Stimulated activated CD4-positive, alpha-beta T cell treated with anti-CD3 and anti-CD28 coated beads, Interleukin-12 subunit alpha, Interleukin-12 subunit beta, amount 100 ng/mL, for 4 hours (primary cell): ENCODE results near the gene KRT85.

Source experiments
- DNase-seq: peaks from one replicate; pipeline ENCODE4 v3.0.0-alpha.2; 2020

The KRT85 gene

GRCh38 chr12:52323001-52323400, 44.3 kb downstream of the KRT85 start:
- DNase-seq, result no peak

GRCh38 chr12:52322069-52322468, 45.2 kb downstream of the KRT85 start:
- no peak for DNase-seq

DNA sequence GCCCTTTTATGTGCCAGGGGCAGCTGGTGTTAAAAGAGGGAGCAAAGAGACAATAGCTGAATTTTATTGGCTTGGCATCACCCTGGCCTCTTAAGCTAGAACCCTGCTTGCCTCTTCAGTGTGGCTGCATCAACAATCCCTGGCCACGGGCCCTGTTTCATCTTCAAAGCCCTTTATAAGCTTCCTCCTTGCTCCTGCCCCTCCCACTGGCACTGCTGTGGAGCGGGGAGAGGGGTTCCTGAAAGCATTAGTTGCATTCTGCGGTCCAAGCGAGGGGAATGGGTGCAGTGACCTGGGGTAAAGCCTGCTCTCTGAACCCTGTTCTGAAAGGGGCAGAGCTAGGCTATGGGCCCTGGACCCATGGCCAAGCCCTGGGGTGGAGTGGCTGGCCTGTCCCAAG, 45.9 kb downstream of the KRT85 start:
- no peak for DNase-seq

- DNase-seq, result no peak
These were observed 46.4 kb downstream of the KRT85 start, which contains the start of gene KRT83 for GRCh38 chr12:52320784-52321400. Gene KRT83 (minus strand): TSS chr12:52321398. CDS start chr12:52321335, 63 bp downstream.

- no peak for DNase-seq
These were observed 48.2 kb downstream of the KRT85 start for GRCh38 chr12:52319097-52319496.

- DNase-seq, result no peak
These were observed 48.9 kb downstream of the KRT85 start for GRCh38 chr12:52318241-52318990.

- no peak for DNase-seq
These were observed 49.7 kb downstream of the KRT85 start for GRCh38 chr12:52317468-52318052.

- DNase-seq, result no peak
These were observed 50.6 kb downstream of the KRT85 start for GRCh38 chr12:52316701-52317100.

DNA sequence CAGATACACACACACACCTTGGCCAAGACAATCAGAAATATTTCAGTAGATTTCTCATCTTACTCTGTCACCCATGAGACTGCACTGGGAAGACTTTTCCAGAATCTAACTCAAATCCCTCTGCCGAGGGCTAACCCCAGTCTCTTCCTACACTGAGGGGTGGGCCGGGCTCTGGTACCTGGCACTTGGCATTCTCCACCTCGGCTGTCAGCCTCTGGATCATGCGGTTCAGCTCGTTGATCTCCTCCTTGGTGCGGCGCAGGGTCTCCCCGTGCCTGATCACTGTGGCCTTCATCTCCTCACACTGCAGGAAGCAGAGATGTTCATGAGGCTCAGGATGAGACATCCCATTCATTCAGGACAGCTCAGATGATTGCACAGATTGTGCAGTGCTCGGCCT, 51.0 kb downstream of the KRT85 start:
- no peak for DNase-seq

- DNase-seq, result peak; percentile 18
These were observed 51.6 kb downstream of the KRT85 start for GRCh38 chr12:52315721-52316120.

DNA sequence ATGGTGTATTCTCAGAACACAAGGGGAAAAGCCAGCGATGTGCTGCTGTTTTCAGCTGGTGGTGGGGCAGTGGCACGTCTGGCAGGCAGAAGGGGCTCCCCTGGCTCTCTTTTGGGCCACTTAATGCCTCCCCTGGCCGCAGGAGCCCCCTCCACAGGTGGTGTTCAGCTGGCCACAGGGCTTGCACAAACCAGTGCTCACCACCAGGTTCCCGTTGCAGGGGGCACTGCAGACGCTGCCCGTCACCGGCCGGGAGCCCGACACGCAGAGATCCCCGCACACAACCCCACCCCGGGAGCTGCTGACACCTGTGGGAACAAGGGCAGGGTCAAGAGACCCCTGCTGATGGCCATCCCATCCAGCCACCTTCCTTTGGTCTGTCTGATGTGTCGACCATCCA, 52.8 kb downstream of the KRT85 start:
- DNase-seq, result no peak

DNA sequence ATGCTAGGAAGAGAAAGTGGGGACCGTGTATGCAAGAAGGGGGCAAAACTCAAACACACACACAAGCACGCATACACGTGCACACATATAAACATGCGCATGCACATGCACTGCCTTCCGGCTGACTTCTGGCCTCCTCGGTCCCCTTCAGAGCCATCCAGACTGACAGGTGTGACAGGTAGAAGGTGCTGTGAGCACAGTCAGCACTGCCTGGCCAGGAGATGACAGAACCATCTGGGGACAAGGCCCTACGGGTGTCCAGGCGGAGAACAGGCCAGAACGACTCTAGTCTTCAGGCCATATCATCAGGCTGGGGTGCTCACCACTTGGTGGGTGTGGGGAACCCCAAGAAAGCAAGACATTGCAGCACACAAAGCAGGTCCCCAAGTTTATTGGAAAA, 53.4 kb downstream of the KRT85 start:
- no peak for DNase-seq

DNA sequence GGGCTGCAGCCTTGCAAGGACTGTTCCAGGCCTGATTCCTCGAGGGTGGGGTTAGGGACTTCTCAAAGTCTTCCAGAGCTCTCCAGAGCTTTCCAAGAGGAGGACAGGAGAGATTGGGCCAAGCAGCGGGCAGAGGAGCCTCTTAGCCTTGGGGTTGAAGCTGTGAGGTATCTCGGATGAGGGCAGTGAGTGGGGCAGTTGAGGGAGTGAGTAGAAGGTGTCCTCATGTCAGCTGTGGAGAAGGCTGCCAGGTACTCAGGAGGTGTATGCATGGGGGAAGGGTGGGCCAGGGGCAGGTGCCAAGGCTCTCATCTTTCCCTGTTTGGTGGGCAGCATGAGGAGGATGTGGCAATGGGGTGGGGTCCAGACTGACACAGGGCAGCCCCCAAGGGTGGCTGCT, 53.8 kb downstream of the KRT85 start:
- no peak for DNase-seq

DNA sequence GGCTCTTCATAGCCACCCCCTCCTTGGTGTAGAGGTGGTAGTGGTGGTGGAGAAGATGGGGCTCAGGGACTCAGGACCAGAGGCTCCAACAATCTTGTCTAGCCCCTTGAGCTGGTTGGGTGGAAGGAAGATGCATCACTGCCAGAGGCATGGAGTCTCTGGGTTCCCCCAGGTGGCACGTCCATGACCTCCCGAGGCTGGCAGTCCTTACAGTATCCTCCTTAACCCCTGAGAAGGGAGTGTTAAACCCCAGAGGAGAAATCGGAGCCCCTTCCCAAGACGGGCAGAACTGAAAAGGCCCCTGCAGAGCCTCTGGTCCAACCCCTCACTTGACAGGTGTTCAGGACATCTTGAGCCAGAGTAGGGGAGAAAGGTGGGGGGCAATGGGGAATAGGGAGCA, 55.2 kb downstream of the KRT85 start:
- no peak for DNase-seq

DNA sequence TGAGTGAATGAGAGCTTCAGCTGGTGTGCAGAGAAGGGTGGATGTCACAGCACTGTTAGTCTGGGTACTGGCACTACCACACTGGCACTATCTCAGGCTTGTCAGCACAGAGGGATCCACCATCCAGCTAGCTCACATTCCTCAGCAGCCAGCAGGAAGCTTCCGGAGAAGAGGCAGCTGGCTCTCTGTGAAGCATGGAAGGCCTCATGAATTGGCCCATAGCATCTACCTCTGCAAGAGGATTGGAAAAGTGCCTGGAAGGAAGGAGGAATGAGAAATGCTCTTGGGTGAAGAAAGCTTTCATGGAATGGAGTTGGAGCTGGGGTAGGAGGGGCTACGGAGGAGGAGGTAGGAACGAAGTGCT, 56.0 kb downstream of the KRT85 start:
- no peak for DNase-seq

DNA sequence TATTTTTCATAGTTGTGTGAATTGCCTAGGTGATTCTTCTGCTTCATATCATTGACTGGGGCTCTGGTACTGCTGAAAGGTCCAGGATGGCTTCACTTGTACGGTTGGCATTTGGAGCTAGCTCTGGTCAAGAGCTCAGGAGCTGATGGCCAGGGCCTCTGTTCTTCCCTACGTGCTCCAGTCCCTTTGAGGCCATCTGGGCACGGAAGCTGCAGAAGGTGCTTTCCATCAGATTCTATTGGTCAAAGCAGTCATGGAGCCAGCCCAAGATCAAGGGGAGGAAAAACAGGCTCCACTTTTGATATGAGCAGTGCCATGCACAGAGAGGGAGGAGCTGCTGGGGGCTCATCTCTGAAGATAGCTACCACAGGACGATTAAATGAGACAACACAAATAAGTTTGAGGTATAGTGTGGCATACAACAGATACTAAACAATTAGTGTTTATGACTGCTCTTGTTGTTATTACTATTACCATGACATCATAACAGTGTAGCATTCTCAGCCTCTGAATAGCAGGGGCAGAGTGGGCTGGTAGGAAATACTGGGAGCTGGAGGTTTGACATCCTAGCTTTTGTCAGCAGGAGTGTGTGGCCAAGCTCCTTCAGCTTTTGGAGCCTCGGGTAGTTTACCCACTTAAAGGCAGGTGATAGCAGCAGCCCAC, 56.5 kb downstream of the KRT85 start:
- DNase-seq, result no peak
